Right lung (tissue), 5 donors: ENCODE data around the gene NCOR1. TPM values are rescaled to one million over a fixed set of nuclear protein-coding genes. Genes with fewer than 3 reads are reported as not detected.

Experiments used
- polyA plus RNA-seq, 5 donors: library from polyadenylated mRNA; unstranded; fragments of 120-200 nt; gene quantifications; one replicate each; pipeline versions ENCODE4 v1.2.1 to v1.2.3, GENCODE V29; 2013; ENCODE audit warnings: inconsistent platforms in 1 of 5, low replicate concordance in 1 of 5; ENCODE audit not compliant: insufficient read length in 5 of 5, insufficient read depth in 1 of 5

Gene NCOR1
- polyA plus RNA-seq, 5 donors: 79.1 to 126 (median 110) TPM

Other genes with a start within 250 kb of the NCOR1 start
- gene ZSWIM7, start 215.8 kb downstream of the NCOR1 start, polyA plus RNA-seq: 10 to 100 TPM; 52.3 to 56.9 (median 52.4) TPM
- 10 to 100 TPM; 54.1 to 65.6 (median 61.3) TPM for gene TTC19, start 215.7 kb downstream of the NCOR1 start, polyA plus RNA-seq
- 10 to 100 TPM; 31.9 to 54.8 (median 37.6) TPM for gene PIGL, start 1.7 kb upstream of the NCOR1 start, polyA plus RNA-seq
- gene CENPV, start 137.9 kb upstream of the NCOR1 start, polyA plus RNA-seq: 10 to 100 TPM; 78.1 to 85.2 (median 80.7) TPM
- 1,000 to 10,000 TPM; 1,677 to 2,026 (median 1,915) TPM for gene UBB, start 165.6 kb upstream of the NCOR1 start, polyA plus RNA-seq
- gene TRPV2, start 200.0 kb upstream of the NCOR1 start, polyA plus RNA-seq: 10 to 100 TPM in 2 of 5 donors, 1 to 10 TPM in 3; 8.5 to 13.6 (median 9.7) TPM